ENCODE measurements around the gene UVSSA.
"Not testable (repeated sequence)": the region's sequence is repeated elsewhere in the genome, so short reads cannot be mapped to it uniquely, and the experiment has no call there.

The UVSSA gene

DNA sequence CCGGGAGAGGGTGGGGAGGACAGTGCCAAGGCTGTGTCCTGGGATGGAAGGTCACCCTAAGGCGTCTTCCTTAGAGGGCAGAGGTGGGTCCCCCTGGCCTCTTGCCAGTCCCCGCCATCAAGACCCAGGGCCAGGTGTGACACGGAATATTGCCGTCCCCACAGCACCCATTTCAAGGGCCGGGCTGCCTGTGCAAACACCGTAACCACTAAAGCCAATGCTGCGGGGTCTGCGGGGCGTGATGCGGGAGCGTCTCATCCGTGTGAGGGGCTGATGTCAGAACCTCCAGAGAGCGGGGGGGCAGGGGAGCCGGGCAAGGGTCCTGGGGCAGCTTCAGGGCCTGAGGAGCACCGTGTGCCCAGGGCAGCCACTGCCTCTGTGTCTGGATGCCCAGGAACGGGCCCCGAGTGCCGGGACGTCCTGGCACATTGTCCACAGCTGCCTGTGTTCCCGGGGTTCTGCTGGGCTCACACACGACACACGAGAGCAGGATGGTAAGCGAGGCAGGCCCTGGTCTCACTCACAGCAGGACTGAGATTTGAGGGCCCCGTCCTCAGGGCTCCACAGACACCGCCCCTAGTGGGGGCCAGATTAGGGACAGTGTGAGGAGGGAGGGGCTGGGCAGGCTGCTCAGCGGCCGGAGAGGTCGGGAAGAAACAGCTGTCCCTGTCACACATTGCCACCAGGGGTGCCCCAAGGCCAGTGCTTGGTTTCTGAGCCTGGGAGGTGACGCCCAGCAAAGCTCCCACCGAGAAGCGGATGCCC, 30.0 kb downstream of the UVSSA start:
- DNase-seq (ENCODE audit: low read depth in 2 of 2), result no peak

GRCh38 chr4:1377606-1378261, 30.7 kb downstream of the UVSSA start:
- DNase-seq (ENCODE audit: low read depth in 2 of 2), result no peak

- no peak for DNase-seq (ENCODE audit: low read depth in 2 of 2)
Observed at GRCh38 chr4:1378559-1379231, 31.7 kb downstream of the UVSSA start.

- DNase-seq (ENCODE audit: low read depth in 2 of 2), result no peak
Observed at GRCh38 chr4:1379351-1379781, 32.4 kb downstream of the UVSSA start.

DNA sequence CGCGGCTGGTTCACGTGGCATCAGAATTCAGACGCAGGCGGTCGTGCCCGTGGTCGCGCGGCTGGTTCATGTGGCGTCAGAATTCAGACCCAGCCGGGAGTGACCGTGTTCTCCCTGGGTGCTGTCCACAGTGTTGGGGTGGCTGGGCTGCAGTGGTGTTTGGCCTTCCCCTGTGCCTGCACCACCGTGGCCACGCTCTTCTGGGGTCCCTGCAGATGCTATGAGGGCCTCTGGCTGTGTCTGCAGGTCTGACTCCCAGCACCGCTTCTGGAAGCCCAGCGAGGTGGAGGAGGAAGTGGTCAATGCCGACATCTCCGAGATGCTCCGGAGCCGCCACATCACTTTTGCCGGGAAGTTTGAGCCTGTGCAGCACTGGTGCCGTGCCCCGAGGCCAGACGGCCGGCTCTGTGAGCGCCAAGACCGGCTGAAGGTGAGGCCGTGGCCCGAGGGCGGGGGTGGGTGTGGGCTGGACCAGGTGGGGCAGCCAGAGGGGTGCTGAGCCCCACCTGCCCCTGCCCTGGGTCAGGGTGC, 32.9 kb downstream of the UVSSA start:
- DNase-seq (ENCODE audit: low read depth in 2 of 2), result no peak

GRCh38 chr4:1380368-1381151, 33.6 kb downstream of the UVSSA start:
- no peak for DNase-seq (ENCODE audit: low read depth in 2 of 2)

DNA sequence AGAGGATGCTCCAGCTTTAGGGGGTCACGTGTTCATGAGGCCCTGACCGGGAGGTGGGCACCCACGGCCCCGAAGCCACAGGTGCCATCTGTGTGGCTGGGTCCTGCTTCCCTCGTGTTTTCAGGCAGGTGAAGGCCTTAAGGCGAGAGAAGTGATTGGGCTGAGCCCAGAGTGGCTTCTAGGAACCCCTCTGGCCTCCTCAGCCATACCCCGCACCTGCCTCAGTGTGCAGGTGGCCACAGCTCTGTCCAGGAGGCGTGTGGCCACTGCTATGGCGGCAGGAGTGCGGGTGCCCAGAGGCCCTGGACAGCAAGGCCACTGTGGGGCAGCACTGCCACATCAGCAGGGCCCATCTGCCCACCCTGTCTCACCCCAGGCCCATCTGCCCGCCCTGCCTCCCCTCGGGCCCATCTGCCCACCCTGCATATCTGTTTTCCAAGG, 34.2 kb downstream of the UVSSA start:
- no peak for DNase-seq (ENCODE audit: low read depth in 2 of 2)

DNA sequence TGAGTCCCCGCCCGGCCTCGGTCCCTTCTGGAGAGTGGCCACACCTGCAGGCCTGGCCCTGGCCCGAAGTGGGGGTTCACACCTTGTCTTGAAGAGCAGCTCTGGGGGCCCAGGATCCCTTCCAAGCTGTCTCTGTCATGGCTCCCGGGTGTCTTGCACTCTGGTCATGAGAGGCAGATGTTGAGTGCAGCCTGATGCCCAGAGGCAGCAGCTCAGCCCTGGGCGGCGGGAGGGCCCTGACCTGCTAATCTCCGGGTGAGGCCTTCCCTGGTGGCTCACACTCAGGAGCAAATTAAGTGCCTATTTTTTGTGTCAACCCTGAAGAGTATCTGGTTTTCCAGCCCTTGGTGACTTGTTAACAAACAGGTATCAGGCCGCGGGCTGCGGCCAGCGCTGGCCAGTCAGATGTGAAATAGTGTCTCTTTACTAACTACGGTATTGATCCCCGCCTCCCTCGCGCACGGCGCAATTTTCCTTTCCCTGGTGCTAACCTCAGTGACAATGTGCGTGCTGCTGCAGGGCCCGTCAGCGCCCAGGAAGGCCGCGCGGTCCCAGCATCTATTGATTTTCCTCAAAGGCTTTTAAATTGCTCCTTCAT, 35.0 kb downstream of the UVSSA start:
- no peak for DNase-seq (ENCODE audit: low read depth in 2 of 2)

GRCh38 chr4:1382776-1383727, 36.0 kb downstream of the UVSSA start:
- DNase-seq (ENCODE audit: low read depth in 2 of 2), result no peak

- no peak for DNase-seq (ENCODE audit: low read depth in 2 of 2)
Observed at GRCh38 chr4:1383728-1384591, 37.0 kb downstream of the UVSSA start.

GRCh38 chr4:1384675-1385372, 37.8 kb downstream of the UVSSA start:
- no peak for DNase-seq (ENCODE audit: low read depth in 2 of 2)

DNA sequence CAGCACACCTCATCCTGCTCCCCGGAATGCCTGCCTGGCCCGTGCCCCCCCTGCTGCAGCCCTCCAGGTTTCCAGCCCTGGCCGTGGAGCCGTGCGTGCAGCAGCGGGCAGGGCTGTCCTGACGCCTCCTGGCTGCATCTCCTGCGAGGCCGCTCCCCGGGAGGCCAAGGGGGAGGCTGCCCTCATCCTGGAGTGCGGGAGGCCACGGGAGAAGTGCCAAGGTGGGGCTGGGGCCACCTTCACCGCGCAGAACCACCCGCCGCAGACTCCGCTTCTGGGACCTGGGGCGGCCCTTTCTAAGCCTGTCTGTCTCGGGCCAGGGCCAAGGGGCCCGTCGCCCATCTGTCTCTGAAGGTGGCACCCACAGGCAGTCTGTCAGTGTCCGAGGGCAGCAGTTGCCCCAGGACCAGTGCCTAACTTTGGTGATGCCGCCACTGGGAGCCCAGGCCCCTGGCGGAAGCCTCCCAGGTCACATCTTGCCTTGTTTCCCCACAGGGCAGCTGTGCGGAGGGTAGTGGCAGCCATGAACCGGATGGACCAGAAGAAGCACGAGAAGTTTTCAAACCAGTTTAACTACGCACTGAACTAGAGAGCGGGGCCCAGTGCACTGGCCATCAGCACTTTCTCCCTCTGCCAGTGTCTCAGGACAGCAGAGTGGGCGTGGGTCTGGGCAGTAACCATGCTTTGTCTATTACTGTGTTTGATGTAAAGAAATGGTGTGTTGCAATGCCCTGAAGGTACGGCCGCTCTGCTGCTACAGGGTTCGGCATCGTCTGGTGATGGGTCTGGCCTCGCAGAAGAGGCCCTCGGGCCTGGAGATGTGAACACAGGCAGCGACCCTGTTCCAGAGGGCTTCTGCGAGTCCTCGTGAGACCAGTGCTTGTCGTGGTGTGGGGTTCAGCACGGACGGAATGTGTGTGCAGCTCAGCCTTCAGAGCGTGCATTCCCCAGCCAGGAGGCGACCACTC, 38.6 kb downstream of the UVSSA start:
- no peak for DNase-seq (ENCODE audit: low read depth in 2 of 2)

DNA sequence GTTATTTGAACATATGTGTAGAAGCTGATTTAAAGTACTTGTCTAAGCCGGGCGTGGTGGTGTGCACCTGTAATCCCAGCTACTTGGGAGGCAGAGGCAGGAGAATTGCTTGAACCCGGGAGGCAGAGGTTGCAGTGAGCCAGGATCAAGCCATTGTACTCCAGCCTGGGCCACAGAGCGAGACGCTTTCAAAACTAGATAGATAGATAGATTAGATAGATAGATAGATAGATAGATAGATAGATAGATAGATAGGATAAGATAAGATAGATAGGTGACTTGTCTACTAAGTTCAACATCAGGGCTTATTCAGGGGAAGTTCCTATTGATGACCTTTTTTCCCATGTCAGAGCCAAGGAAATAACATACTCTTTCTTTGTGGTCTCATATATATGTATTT, 46.4 kb downstream of the UVSSA start:
- not testable (repeated sequence) for DNase-seq (ENCODE audit: low read depth in 2 of 2)

- no peak for DNase-seq (ENCODE audit: low read depth in 2 of 2)
Observed at GRCh38 chr4:1393866-1394265, 46.9 kb downstream of the UVSSA start.

DNA sequence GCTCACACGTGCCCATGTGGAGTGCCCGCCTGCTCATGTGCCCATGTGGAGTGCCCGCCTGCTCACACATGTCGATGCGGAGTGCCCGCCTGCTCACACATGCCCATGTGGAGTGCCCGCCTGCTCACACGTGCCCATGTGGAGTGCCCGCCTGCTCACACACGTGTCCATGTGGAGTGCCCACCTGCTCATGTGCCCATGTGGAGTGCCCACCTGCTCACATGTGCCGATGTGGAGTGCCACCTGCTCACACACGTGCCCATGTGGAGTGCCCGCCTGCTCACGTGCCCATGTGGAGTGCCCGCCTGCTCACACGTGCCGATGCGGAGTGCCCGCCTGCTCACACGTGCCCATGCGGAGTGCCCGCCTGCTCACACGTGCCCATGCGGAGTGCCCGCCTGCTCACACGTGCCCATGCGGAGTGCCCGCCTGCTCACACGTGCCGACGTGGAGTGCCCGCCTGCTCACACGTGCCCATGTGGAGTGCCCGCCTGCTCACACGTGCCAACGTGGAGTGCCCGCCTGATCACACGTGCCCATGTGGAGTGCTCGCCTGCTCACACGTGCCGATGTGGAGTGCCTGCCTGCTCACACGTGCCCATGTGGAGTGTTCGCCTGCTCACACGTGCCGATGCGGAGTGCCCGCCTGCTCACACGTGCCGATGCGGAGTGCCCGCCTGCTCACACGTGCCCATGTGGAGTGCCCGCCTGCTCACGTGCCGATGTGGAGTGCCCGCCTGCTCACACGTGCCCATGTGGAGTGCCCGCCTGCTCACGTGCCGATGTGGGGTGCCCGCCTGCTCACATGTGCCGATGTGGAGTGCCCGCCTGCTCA, 47.8 kb downstream of the UVSSA start:
- not testable (repeated sequence) for DNase-seq (ENCODE audit: low read depth in 2 of 2)

DNA sequence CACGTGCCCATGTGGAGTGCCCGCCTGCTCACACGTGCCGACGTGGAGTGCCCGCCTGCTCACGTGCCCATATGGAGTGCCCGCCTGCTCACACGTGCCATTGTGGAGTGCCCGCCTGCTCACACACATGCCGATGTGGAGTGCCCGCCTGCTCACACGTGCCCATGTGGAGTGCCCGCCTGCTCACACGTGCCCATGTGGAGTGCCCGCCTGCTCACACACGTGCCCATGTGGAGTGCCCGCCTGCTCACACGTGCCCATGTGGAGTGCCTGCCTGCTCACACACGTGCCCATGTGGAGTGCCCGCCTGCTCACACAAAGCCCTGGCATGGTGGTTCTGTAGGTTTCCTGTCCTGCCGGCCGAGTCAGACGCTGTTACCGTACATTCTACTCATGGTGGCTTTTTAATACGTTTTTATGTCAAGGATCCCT, 48.4 kb downstream of the UVSSA start:
- DNase-seq (ENCODE audit: low read depth in 2 of 2), result not testable (repeated sequence)
